Activated CD4-positive, alpha-beta T cell treated with anti-CD3 and anti-CD28 coated beads for 4 hours (primary cell): ENCODE measurements around the gene HELT.
"Not testable (repeated sequence)": the region's sequence is repeated elsewhere in the genome, so short reads cannot be mapped to it uniquely, and the experiment has no call there.

Experiments
- DNase-seq, 2 donors: peaks; one replicate each; pipeline ENCODE4 v3.0.0-alpha.2; 2020

Gene HELT

GRCh38 chr4:185017964-185018772 is at the start of gene HELT:
HELT (plus strand) TSS chr4:185018490; CDS start chr4:185018929, 439 bp downstream.
- DNase-seq = no peak

DNA sequence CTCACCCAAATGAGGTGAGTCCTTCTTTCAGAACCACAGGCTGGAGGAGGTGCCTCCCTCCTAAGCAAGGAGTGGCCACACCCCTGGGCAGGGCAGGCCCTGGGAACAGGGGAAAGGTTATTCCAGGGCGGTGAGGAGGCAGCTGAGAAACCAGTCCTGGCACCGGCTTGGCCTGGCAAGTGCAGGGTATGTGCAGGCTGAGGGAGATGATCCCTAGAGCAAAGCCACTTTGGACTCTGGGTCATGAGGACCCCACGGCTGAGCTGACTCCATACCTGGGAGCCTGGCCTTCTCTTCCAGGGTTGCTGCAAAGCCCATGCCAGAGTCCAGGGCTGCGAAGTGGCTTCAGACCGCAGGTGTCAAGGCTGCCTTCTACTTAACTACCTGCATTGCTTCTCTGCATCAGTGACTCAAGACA is 49.5 kb upstream of the HELT start:
- DNase-seq = no peak

- DNase-seq = no peak
Measured at GRCh38 chr4:184969610-184970009, 48.7 kb upstream of the HELT start.

- no peak for DNase-seq
Measured at GRCh38 chr4:184972991-184973390, 45.3 kb upstream of the HELT start.

DNA sequence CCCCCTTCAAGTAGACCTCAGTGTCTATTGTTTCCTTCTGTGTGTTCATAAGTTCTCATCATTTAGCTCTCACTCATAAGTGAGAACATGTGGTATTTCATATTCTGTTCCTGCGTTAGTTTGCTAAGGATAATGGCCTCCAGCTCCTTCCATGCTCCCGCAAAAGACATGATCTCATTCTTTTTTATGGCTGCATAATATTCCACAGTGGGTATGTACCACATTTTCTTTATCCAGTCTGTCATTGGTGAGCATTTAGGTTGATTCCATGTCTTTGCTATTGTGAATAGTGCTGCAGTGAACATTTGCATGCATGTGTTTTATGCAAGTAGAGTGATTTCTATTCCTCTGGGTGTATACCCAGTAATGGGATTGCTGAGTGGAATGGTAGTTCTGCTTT is 41.9 kb upstream of the HELT start:
- not testable (repeated sequence) for DNase-seq

- DNase-seq = no peak
Measured at GRCh38 chr4:184977747-184978146, 40.5 kb upstream of the HELT start.

DNA sequence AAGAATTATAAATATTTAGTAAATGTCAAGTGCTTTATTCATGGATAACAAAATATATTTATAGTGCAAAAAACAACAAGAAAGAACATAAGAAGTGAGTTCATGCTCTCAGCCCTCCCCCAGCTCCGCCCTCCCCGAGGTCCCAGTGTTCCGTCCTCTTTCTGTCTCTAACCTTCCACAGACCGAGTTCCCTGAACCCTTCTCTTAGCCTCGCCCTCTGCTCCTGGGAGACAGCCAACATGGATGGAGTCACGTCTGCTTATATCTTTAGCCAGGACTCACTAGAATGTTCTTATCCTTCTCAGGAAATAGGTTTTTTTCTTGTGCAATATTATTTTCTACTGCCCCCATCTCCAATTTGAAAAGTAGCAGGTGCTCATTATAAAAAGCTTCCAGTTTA is 40.1 kb upstream of the HELT start:
- DNase-seq = no peak

DNA sequence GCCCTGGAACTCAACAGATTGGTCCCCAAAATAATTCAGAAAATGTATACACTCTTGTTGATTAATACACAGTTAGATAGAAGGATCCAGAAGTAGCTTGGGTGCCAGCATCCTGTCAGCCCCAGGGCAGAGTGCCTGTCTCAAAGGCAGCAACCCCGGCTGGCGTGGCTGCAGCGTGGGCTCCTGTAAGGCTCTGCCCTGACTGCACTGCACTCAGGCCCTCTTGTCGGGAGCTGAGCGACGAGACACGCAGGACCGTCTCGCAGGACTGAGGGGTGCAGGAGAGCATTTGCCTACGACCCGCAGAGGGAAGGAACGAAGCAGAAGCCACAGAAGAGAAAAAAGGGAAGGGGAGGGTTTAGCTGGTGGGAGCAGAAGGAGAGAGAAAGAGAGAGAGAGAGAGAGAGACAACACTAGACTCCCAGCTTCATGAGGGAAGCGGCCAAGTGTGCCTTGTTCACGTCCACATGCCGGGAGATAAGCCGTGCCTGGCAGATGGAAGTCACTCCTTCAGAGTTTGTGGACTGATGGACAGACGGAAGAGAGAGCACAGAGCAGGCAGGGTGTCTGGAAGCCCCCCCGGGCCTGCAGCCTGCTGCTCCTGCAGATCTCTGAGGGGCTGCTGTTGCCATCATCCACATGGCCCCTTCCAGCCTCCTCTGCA is 38.7 kb upstream of the HELT start:
- no peak for DNase-seq

DNA sequence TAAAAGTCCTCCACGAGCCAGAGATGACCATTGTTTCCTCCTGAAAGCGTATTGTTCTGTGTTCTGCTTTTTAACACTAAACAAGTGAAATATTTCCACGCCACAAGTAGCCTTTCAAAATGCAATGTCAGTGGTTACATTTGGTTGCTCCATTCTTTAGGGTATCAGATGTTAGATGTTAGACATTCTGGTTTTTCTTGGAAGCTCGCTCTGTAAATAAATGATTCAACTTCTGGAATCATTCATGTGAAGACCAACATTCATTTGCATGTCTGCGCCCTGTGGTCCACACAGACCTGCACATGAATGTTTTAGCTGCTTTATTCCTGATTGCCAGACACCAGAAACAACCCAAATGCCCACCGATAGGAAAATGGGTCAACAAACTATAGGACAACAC is 38.0 kb upstream of the HELT start:
- no peak for DNase-seq

GRCh38 chr4:184983672-184984356 is 34.5 kb upstream of the HELT start:
- peak; percentile 41 to 63 for DNase-seq

DNA sequence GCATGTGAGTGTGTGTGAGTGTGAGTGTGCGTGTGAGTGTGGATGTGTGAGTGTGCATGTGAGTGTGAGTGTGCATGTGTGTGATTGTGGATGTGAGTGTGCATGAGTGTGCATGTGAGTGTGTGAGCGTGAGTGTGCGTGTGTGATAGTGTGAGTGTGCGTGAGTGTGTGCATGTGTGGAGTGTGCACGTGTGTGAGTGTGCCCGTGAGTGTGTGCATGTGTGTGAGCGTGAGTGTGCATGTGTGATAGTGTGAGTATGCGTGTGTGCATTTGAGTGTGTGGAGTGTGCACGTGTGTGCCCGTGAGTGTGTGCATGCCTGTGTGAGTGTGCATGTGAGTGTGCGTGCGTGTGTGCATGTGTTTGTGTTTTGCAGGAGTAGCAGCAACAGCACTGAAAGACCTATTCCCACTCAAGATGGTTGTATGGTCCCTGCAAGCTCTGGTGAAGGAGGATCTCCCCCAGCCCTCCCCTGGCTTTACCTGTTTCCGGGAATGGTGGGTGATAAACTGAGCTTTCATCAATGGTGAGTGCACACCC is 30.7 kb upstream of the HELT start:
- no peak for DNase-seq

DNA sequence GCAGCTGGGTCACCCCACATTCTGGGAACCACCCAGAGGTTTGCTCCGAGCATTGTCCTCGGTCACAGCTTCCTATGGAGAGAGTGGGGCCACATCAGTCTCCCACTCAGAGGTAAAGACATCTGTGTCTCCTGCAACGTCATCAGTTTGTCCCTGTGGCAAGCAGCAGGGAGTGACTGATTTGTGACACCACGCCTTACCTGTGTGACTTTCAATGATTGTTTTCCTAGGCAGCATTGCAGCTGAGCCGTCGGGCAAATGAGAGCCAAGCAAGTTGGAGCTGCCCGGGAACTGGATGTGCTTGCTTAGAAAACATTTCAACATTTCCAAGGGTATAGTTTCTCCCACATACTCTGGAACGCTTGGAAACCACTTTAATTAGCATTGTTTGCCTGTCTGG is 29.7 kb upstream of the HELT start:
- no peak for DNase-seq

GRCh38 chr4:184989283-184989682 is 29.0 kb upstream of the HELT start:
- not testable (repeated sequence) for DNase-seq

GRCh38 chr4:184990131-184990530 is 28.2 kb upstream of the HELT start:
- DNase-seq = not testable (repeated sequence)

GRCh38 chr4:184991860-184992259 is 26.4 kb upstream of the HELT start:
- no peak for DNase-seq

- DNase-seq = no peak
Measured at GRCh38 chr4:184992422-184992821, 25.9 kb upstream of the HELT start.

GRCh38 chr4:184993247-184993646 is 25.0 kb upstream of the HELT start:
- DNase-seq = no peak

GRCh38 chr4:184994010-184994622 is 24.2 kb upstream of the HELT start:
- no peak for DNase-seq

- no peak for DNase-seq
Measured at GRCh38 chr4:184994623-184995010, 23.7 kb upstream of the HELT start.

- not testable (repeated sequence) for DNase-seq
Measured at GRCh38 chr4:184997656-184998055, 20.6 kb upstream of the HELT start.

DNA sequence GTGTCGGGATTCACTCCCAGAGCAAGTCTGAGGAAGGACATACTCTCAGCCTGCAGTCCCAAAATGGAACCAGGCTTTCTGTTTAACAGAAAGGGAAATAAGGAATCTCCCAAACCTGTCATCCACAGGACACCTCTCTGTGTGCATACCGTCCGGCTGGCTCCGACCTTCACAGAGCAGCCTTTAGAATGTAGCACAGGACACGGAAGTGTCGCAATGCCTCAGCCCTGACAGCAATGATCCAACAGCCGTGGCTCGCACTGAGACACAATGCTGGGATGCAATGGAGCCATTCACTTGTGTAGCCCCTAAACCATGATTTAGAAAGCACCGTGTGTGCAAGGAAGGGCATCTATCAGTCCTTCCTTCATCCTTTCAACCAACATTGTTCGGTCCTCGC is 15.5 kb upstream of the HELT start:
- DNase-seq = no peak

DNA sequence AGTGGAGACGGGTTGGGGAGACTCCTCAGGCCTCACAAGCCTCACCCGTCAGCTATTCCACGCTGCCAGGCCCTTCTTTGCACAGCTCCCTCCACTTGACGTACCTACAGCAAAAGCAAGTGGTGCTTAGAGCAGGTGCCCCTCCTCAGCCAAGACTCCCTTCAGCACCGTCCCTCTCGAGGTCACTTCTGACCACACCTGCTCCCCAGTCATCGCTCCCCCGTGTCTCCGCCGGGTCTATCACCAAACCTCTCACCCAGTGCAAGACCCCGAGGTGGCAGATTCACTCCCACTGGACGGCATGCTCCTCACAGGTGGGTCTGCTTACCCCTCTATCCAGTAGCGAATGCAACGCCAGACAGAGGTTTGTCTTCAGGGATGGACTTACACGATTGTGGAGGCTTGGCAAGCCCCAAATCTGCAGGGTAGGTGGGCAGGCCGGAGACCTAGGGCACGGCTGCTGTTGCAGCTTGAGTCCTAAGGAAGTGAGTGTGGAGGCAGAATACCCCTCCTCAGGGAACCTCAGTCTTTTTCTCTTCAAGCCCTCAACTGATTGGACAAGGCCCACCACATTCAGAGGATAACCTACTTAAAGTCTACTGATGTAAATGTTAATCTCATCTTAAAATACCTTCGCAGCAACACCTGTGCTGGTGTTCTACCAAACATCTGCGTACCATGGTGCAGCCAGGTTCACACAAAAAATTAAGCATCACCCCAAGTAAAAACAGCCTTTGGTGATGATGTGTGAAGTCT is 14.5 kb upstream of the HELT start:
- no peak for DNase-seq
